ENCODE measurements around the gene MBLAC1.
A peak's percentile ranks its signal among the peaks of the same experiment; 100 is the strongest.

Gene MBLAC1

DNA sequence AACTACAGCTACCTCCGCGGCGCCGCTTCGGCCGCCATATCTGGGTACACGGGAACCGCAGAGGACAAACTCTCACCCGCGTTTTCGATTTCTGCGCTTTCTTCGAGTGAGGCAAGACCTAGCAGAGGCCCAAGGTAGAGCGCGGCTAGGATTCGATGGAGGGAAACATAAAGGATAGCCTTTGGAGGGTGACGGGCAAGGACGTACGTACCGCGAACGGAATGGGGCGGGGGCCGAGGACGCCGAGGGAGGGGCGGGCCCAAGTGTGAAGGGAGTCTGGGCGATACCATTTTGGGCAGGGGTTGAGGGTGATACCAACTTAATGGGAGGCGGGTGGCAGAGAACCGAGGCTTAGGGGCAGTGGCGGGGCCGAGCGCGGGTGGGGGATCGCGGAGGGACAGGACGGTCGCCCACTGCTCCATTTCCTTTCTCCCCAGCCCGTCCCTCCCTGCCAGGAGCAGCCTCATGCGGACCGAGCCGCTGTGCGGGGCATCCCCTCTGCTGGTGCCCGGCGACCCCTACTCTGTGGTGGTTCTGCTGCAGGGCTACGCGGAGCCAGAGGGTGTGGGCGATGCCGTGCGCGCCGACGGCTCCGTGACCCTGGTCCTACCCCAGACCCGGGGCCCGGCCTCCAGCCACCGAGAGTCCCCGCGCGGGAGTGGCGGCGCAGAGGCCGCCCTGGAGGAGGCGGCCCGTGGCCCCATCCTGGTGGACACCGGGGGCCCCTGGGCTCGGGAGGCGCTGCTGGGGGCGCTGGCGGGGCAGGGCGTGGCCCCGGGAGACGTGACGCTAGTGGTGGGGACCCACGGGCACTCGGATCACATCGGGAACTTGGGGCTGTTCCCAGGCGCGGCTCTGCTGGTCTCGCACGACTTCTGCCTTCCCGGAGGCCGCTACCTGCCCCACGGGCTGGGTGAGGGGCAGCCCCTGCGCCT, at the start of gene MBLAC1:
TSS of gene MBLAC1 (plus strand) at position 37 of the 935 bp plus-strand sequence. CDS start at position 466, 429 bp downstream.
- DNase-seq: peak; percentile 68

DNA sequence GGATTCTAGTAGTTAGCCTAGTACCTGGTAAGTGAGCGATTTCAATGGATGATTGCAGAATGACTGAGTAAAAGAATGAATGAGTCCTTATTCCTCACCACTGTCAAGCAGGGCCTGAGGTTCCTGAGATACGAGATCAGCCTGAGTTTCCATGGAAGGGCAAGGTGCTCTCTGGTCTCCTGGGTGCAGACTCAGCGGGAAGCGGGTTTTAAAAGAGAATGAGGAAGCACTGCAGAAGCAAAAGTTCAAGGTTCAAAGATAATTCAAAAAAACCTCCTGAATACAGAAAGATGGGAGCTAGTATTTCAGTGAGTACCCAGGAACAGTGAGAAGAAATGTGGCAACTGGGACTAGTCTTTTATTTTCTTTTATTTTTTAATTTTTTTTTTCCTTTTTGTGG, 49.6 kb upstream of the MBLAC1 start:
- DNase-seq: no peak

DNA sequence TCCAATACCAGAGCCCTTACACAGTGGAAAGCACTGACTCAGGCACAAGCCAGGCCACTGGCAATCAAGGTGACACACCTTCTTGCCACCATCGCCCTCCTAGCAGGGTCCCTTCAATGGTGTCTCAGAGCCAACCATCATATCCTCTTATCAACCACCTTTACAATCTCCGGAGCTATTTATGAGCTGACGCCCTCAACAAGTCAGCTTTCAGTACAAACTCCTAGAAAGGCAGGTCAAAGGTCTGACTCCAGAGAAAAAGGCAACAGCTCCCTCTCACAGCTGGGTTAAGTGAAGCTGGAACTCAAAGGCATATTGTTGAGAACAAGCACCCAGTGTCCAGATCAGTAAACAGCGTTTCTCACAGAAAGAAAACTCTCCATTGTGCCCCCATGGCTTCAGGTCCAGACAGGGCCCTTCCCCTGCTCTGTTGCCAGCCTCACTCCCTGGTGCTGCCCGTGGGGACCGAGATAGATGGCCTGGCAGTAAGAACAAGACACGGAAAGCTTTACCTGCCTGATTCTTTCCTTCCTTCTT, 47.7 kb upstream of the MBLAC1 start:
- DNase-seq: no peak

- DNase-seq: no peak
Measured at GRCh38 chr7:100080907-100081534, 45.7 kb upstream of the MBLAC1 start.

DNA sequence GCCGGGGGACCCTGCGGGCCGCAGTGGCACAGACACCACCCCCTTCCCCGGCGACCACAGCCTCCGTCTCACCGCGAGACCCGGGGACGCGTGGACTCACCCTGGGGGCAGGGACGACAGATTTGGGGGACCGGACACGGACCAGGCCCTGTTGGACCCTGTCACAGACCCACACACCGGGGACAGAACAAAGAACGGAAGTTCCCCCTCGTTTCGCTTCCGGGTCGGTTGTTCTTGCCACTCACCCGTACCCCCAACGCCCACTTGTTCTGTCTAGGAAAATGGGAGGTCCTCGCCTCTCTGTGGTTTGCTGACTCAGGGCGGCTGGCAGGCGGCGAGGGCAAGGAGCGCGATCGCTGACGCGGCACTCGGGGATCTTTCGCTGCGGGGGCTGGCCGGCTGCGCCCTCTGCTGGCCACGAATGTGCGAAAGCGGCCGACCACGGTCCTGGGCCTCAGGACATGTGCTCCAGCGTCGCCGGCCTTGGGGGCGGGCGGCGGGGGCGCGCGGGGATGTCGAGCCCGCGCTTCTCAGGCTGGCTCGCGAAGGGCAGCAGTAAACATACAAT, 45.1 kb upstream of the MBLAC1 start, which contains the start of gene ZNF3:
TSS of gene ZNF3 (minus strand) at position 189 of the 568 bp plus-strand sequence. CDS start 4,366 bp downstream, outside the sequence.
- peak; percentile 94 for DNase-seq

GRCh38 chr7:100082978-100083377, 43.8 kb upstream of the MBLAC1 start:
- DNase-seq: no peak

GRCh38 chr7:100085515-100085914, 41.3 kb upstream of the MBLAC1 start:
- DNase-seq: no peak

DNA sequence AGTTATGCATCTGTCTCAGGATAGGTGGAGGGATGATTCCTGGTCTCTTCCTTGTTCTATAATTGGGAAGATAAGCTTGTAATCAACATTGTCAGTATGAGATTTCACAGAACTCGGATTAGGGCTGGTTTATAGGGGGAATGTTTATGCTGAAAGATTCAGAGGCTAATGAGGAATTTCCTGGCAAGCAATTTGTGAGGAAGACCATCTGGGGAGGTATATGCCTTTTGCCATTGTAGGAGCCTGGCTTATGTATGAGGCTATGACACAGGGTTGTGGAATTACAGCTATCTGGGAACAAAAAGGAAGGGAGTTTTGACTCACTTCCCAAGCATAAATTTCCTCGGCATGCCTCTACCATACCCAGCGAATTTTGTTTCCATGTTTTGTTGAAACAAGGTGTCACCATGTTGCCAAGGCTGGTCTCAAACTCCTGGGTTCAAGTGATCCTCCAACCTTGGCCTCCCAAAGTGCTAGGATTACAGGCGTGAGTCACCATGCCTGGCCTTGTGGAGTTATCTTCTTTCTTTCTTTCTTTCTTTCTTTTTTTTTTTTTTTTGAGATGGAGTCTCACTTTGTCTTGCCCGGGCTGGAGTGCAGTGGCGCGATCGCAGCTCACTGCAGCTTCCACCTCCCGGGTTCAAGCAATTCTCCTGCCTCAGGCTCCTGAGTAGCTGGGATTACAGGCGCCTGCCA, 39.6 kb upstream of the MBLAC1 start:
- DNase-seq: no peak

GRCh38 chr7:100088095-100088620, 38.6 kb upstream of the MBLAC1 start:
- DNase-seq: no peak

DNA sequence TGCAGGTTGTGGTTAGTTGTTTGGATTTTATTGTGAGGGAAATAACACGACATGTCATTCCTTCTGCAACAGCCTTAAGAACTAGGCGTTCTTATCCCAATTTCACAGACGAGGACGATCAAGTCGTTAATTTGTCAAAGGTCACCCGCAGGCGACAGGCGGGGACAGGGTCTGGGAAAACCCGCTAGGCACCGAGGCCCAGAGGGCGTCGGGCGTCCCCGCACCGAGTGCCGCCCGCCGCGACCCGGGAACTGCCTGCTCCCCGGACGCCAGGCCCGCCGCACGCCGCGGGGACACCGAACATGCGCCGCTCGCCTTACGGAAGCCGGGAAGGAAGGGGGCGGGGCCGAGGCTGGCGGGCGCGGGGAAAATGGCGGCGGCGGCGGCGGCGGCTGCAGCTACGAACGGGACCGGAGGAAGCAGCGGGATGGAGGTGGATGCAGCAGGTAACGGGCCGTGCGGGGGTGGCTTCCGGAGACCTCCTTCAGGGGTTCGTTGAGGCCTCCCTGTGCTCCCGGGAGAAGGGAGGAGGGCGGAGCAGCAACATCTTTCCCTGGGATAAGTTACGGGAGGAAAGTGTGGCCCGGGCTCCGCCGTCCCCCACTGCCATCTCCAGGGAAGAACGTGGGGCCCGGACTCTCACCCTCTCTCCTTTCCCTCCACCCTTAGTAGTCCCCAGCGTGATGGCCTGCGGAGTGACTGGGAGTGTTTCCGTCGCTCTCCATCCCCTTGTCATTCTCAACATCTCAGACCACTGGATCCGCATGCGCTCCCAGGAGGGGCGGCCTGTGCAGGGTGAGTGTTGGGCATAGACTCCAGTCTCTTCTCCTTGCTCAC, 37.9 kb upstream of the MBLAC1 start, which contains the start of gene COPS6:
TSS of gene COPS6 (plus strand) at position 349 of the 837 bp plus-strand sequence. CDS start at position 371, 22 bp downstream.
- peak; percentile 41 for DNase-seq

- DNase-seq: no peak
Measured at GRCh38 chr7:100089458-100090196, 37.1 kb upstream of the MBLAC1 start.

DNA sequence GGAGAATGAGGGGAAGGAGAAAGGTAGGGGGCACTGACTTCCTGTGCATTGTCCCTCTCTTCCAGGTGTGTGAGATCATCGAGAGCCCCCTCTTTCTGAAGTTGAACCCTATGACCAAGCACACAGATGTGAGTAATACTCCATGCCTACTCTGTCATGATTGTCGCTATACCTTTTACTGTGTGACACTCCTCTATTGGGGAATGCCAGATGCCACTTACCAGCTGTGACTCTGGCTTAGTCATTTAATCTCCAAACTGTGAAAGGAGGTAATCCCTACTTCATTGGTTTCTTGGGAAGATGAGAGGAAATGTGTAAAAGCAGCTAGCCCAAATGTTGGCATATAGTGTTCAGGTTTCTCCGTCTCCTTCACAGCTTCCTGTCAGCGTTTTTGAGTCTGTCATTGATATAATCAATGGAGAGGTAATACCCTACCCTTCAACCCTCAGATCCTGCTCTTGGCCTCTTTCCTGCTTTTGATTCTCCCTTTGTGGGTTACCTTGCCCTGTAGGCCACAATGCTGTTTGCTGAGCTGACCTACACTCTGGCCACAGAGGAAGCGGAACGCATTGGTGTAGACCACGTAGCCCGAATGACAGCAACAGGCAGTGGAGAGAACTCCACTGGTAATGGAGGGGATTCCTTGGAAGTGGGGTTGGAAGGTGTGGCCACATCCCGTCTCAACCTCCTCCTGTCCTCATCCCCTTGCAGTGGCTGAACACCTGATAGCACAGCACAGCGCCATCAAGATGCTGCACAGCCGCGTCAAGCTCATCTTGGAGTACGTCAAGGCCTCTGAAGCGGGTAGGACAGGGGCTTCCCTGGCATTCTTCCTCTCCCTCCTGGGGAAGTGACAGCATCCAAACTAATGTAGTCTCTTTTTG, 36.0 kb upstream of the MBLAC1 start:
- DNase-seq: no peak

GRCh38 chr7:100091411-100092181, 35.2 kb upstream of the MBLAC1 start:
- no peak for DNase-seq

GRCh38 chr7:100093054-100093453, 33.7 kb upstream of the MBLAC1 start:
- DNase-seq: no peak

DNA sequence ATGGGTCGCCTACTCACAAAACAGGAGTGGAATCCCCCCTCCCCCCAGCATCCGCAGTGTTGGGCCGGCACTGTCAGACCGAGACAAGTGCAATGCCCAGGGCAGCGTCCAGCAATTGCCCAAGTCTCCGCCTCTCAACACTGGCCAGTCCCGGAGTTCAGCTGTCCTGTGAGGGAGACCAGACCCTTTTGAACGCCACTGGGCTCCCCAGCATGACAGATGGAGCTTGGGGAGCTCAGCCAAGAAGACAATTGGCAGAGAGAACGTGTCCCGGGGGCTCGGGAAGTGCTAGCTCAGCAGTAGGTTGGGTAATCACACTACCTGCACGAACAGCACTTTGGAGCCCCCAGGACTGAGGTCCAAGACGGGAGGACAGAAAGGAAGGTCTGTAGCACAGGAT, 33.3 kb upstream of the MBLAC1 start:
- no peak for DNase-seq

DNA sequence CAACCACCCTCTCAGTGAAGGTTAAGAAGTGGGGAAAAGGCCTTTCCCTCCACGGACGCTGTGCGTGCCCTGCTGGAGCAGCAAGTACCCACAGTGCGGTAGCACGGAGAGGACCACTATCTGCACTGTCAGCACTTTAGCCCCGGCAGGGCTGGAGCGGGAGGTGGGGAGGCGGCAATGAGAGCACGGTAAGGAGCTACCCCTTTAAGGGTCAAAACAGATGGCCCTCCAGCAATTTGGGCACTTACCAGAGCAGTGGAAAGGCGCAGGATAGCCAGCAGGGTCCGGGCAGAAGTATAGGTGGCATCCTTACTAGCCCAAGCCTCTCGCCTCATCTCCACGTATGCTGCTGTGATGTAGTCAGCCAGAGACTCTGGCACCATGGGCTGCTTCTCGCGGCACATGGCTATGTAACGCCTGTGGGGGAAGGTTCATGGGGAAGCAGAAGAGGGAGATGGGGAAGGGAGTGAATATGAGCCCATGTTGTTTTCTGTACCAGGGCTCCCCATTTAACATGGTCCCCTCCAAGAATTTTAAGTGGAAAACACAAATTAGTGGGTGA, 32.8 kb upstream of the MBLAC1 start:
- DNase-seq: no peak

- DNase-seq: no peak
Measured at GRCh38 chr7:100095289-100095688, 31.5 kb upstream of the MBLAC1 start.

DNA sequence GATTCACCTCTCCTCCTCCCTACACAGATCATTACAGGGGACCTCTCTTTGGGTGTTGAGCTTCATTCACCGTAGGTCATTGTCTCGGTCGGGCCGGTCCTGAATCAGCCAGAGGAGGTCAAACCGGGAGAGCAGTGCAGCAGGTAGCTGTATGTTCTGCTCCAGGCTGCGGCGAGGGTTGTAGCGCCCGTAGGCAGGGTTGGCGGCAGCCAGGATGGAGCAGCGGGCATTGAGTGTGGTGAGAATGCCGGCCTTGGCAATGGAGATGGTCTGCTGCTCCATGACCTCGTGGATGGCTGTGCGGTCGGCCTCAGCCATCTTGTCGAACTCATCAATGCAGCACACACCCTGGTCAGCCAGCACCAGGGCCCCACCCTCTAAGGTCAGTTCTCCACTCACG, 31.1 kb upstream of the MBLAC1 start:
- DNase-seq: no peak
